A549 (cell line): ENCODE data around the gene TEX22. TPM values are rescaled to one million over a fixed set of nuclear protein-coding genes. Genes with fewer than 3 reads are reported as not detected.

ENCODE experiments used
- ATAC-seq, 2 experiments: fragments of 200-7000 bp in 1 of 2; fragments of >200 bp in 1 of 2; cut with Nextera tagmentation in 1 of 2; cut with Tn5 transposase in 1 of 2; 3 replicates each; pipeline versions ENCODE4 v1.8.0 to v1.9.1; 2018 to 2020; ENCODE audit warnings: mild to moderate bottlenecking in 1 of 2, moderate library complexity in 1 of 2
- CTCF ChIA-PET: fragments of 300-600 bp; sonication (Branson Sonifier 250); formaldehyde crosslinking; extraction: SDS; loops from one replicate; lab custom pipeline; 2021; ENCODE audit warnings: antibody characterized with exemption, inconsistent platforms; lab: Yijun Ruan, JAX
- POLR2A ChIA-PET: fragments of 350-600 bp; formaldehyde crosslinking; extraction: SDS; loops from one replicate; lab custom pipeline; 2021; ENCODE audit warnings: antibody characterized with exemption, inconsistent platforms; lab: Yijun Ruan, JAX
- DNase-seq, 2 experiments: peaks; one replicate each; pipeline versions ENCODE4 v3.0.0 to v3.0.0-alpha.2; 2011 to 2016; ENCODE audit warnings: low read depth in 1 of 2, low spot score in 1 of 2
- FAIRE-seq: peaks from 2 replicates; lab custom pipeline; 2011; peaks lifted over from hg19 to GRCh38; lab: Jason Lieb, UNC
- H3K27ac ChIP-seq, 2 experiments: fragments of >200 bp; sonication (Bioruptor Twin); formaldehyde crosslinking; 3 replicates each; pipeline ENCODE4 v1.5.1; 2016 to 2017
- H3K4me1 ChIP-seq: fragments of >200 bp; sonication (Bioruptor Twin); formaldehyde crosslinking; 3 replicates; pipeline ENCODE4 v1.6.1; 2016
- H3K4me2 ChIP-seq: fragments of >200 bp; sonication (Bioruptor Twin); formaldehyde crosslinking; 3 replicates; pipeline ENCODE4 v1.6.1; 2016
- H3K4me3 ChIP-seq: fragments of >200 bp; sonication (Bioruptor Twin); formaldehyde crosslinking; 3 replicates; pipeline ENCODE4 v1.5.1; 2016
- H3K9me3 ChIP-seq: fragments of >200 bp; sonication (Bioruptor Twin); formaldehyde crosslinking; 3 replicates; pipeline ENCODE4 v1.6.1; 2016
- CHD2 ChIP-seq: fragments of 150-350 bp; IDR thresholded peaks from 2 replicates; pipeline ENCODE4 v1.6.1; 2014; ENCODE audit warnings: low read length; ENCODE audit not compliant: partially characterized antibody
- EHF ChIP-seq: fragments of 250-450 bp; sonication (Bioruptor Pico); IDR thresholded peaks from 2 replicates; pipeline ENCODE4 v1.5.0; 2020; ENCODE audit warnings: mild to moderate bottlenecking
- ESRRA ChIP-seq: fragments of 150-350 bp; IDR thresholded peaks from 2 replicates; pipeline ENCODE4 v1.6.1; 2014; ENCODE audit warnings: mild to moderate bottlenecking, low read length, borderline replicate concordance
- FOSL2 ChIP-seq, 2 experiments: fragments of 450-650 bp in 1 of 2; fragments of >200 bp in 1 of 2; sonication (Bioruptor Twin) in 1 of 2; formaldehyde crosslinking; IDR thresholded peaks; 2 replicates each; pipeline versions ENCODE4 v1.5.0 to v1.6.1; 2016 to 2020; ENCODE audit warnings: mild to moderate bottlenecking in 1 of 2, moderate library complexity in 1 of 2
- GATA3 ChIP-seq: IDR thresholded peaks from 2 replicates; pipeline ENCODE4 v1.6.1; 2012; ENCODE audit warnings: borderline replicate concordance
- HES2 ChIP-seq: fragments of >200 bp; sonication (Bioruptor Twin); formaldehyde crosslinking; IDR thresholded peaks from 2 replicates; pipeline ENCODE4 v1.6.1; 2016
- HOXB13 ChIP-seq: fragments of 250-450 bp; sonication (Bioruptor Pico); IDR thresholded peaks from 2 replicates; pipeline ENCODE4 v1.5.0; 2020; ENCODE audit warnings: low read depth, mild to moderate bottlenecking, moderate library complexity
- HOXB5 ChIP-seq: fragments of 250-450 bp; sonication (Bioruptor Pico); IDR thresholded peaks from 2 replicates; pipeline ENCODE4 v1.5.0; 2020; ENCODE audit warnings: mild to moderate bottlenecking, moderate library complexity
- JUN ChIP-seq, 2 experiments: fragments of >200 bp; sonication (Bioruptor Twin); formaldehyde crosslinking; IDR thresholded peaks; 2 replicates in 1 of 2; 3 replicates in 1 of 2; pipeline ENCODE4 v1.6.1; 2016 to 2017
- MAX ChIP-seq: IDR thresholded peaks from 2 replicates; pipeline ENCODE4 v1.6.1; 2012
- MAZ ChIP-seq: fragments of 150-350 bp; IDR thresholded peaks from 2 replicates; pipeline ENCODE4 v1.6.1; 2014; ENCODE audit warnings: antibody characterized with exemption, low read depth, low read length, borderline replicate concordance
- PHF8 ChIP-seq: fragments of 200-600 bp; sonication (generic); IDR thresholded peaks from 2 replicates; pipeline ENCODE4 v1.6.1; 2016; ENCODE audit warnings: low read depth, mild to moderate bottlenecking, antibody characterized with exemption, moderate library complexity, borderline replicate concordance
- POLR2A ChIP-seq: IDR thresholded peaks from 2 replicates; pipeline ENCODE4 v1.6.1; 2012; ENCODE audit warnings: mild to moderate bottlenecking, low read length
- TFCP2L1 ChIP-seq: fragments of 250-450 bp; sonication (Bioruptor Pico); IDR thresholded peaks from 2 replicates; pipeline ENCODE4 v1.5.0; 2021; ENCODE audit warnings: mild to moderate bottlenecking
- TP53 ChIP-seq: fragments of 250-450 bp; sonication (Bioruptor Pico); IDR thresholded peaks from 2 replicates; pipeline ENCODE4 v1.5.0; 2021; ENCODE audit warnings: mild to moderate bottlenecking, moderate library complexity
- ZSCAN20 ChIP-seq: fragments of 250-450 bp; sonication (Bioruptor Pico); IDR thresholded peaks from 2 replicates; pipeline ENCODE4 v1.8.0; 2022; ENCODE audit warnings: mild to moderate bottlenecking, moderate library complexity
- WGBS: methylation state at CpG from one replicate; pipeline ENCODE4 v1.1.6; 2017; ENCODE audit errors: missing lambda C conversion rate; 5-methylcytosine and 5-hydroxymethylcytosine counted together
- polyA minus RNA-seq: library from RNA; depleted of rRNA, polyadenylated mRNA; stranded (reverse); fragments of >200 nt; gene quantifications from 2 replicates; pipeline ENCODE4 v1.2.3, GENCODE V29; 2011; rRNA and poly(A)+ RNA removed
- polyA plus RNA-seq, 4 experiments: library from polyadenylated mRNA; depleted of rRNA in 3 of 4; stranded (reverse); fragments of >200 nt; fragmentation: RNase III in 1 of 4; extraction: RNeasy Plus Mini Kit Qiagen cat#74134 plus additional on column Dnase treatment in 1 of 4; gene quantifications; 2 replicates in 3 of 4; 3 replicates in 1 of 4; pipeline ENCODE4 v1.2.3, GENCODE V29; 2011 to 2017
- TF ChIP-seq, protein P1 (sequence below): fragments of >200 bp; sonication (Bioruptor Twin); formaldehyde crosslinking; IDR thresholded peaks from 3 replicates; pipeline ENCODE4 v1.6.1; 2016
- TF ChIP-seq, protein P2 (sequence below): fragments of 250-450 bp; sonication (Bioruptor Pico); IDR thresholded peaks from 2 replicates; pipeline ENCODE4 v1.5.0; 2020; ENCODE audit warnings: low read depth, mild to moderate bottlenecking, moderate library complexity
- TF ChIP-seq, protein P3 (sequence below): IDR thresholded peaks from 2 replicates; pipeline ENCODE4 v1.6.1; 2012; ENCODE audit warnings: low read depth, borderline replicate concordance
- TF ChIP-seq, protein P4 (sequence below): IDR thresholded peaks from 2 replicates; pipeline ENCODE4 v1.6.1; 2012

Gene TEX22, protein sequence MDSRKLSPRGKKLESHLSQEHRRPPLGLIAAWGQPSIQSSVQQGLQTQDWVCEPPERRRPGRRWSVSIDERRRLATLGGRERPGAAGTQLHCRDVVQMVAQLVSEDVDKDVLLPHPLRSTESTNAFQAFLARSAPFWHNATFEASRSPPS
- polyA plus RNA-seq (2011; rRNA removed), result 0.06 and 0.19 TPM in 2 replicates
- 0.08 and 0.12 TPM in 2 replicates for polyA plus RNA-seq (2012; cell fraction: cytosol; rRNA removed)
- polyA plus RNA-seq (2012; cell fraction: nucleus; rRNA removed), result 0.65 and 0.84 TPM in 2 replicates
- polyA plus RNA-seq (2017; fragmentation: RNase III; extraction: RNeasy Plus Mini Kit Qiagen cat#74134 plus additional on column Dnase treatment), result 0.23 to 0.51 TPM (median 0.26 TPM) in 3 replicates
- polyA minus RNA-seq, result 0.44 and 0.50 TPM in 2 replicates

DNA sequence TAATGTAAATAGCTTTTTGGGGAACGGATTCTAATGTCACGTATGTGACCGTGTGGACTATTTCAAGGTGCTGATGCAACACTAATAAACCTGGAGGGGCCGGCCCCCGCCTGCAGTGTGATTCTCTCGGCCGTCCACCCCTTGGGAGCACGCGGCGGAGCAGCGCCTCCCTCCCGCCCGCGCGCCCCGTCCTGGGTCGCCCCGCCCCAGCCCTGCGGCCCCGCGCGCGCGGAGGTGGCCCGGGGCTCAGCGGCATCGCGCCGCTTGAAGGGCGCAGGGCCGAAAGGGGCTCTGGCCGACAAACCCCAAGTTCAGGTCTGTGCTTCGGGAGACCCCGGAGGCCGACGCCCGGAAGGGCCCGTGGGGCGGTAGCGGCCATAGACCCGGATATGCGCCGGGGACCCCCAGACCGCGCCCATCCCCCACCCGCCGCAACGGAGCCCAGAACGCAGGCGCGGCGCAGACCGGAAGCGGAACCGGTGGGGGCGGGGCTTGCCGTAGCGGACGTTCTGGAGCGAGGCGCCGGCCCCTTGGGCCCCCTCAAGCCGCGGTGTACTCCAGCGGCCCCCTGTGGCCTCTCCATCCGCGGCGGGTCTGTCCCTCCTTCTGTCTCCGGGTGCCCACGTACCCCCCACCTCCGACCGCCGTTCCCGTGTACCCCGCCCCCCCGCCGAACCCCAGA, at the start of gene TEX22:
TEX22 (plus strand) TSS at position 495 of the 682 bp plus-strand sequence. CDS start 803 bp downstream, outside the sequence.
- H3K9me3 ChIP-seq, result peaks cover 44% of the 10 kb centered on the region
- ChIA-PET POLR2A (interaction anchor here (0.9 kb wide), 1 partner anchor 27 kb away, joined by 3 read pairs; no protein-coding TSS in a partner anchor), CTCF (interaction anchor here (0.8 to 1.4 kb wide), 2 partner anchors 9 to 28 kb away, joined by 4 read pairs; no protein-coding TSS in a partner anchor)
- FAIRE-seq, result no peak
- 17% methylated on average over 17 of the region's 77 CpGs for WGBS
- H3K4me3 ChIP-seq, result peak within 1 kb of the TSS; percentile 100
- H3K27ac ChIP-seq, result peak within 1 kb of the TSS; percentile 95 to 98
- peak; percentile 79 to 90 for ATAC-seq
- peak; percentile 75 to 80 for DNase-seq
- H3K4me1 ChIP-seq, result peaks cover 14% of the 10 kb centered on the region
- H3K4me2 ChIP-seq, result peak within 1 kb of the TSS; percentile 100
- TF ChIP-seq ZSCAN20 (0 out of 2 replicates have a peak, but pooled peaks have one; percentile 32), TP53 (CRISPR knock-in tag) (0 out of 2 replicates have a peak, but pooled peaks have one; percentile 67), PHF8 (peak; percentile 78; the same call in 1 of the 2 replicates), POLR2A (peak; percentile 37), MAX (peak; percentile 92), TFCP2L1 (CRISPR knock-in tag) (0 out of 2 replicates have a peak, but pooled peaks have one; percentile 54), MAZ (no peak), EHF (CRISPR knock-in tag) (peak; percentile 45; the same call in 1 of the 2 replicates), JUN (IDR thresholded peaks at IDR 0.05) (peak; percentile 27 to 94; a peak in 4 of 5 replicates), GATA3 (peak; percentile 48; the same call in 1 of the 2 replicates), HOXB13 (CRISPR knock-in tag) (0 out of 2 replicates have a peak, but pooled peaks have one; percentile 34), CHD2 (peak; percentile 40), HOXB5 (CRISPR knock-in tag) (0 out of 2 replicates have a peak, but pooled peaks have one; percentile 30), ESRRA (no peak), HES2 (no peak), FOSL2 (IDR thresholded peaks at IDR 0.05) (no peak), FOSL2 (CRISPR knock-in tag; IDR thresholded peaks at IDR 0.05) (no peak)
- TF ChIP-seq, protein P1, sequence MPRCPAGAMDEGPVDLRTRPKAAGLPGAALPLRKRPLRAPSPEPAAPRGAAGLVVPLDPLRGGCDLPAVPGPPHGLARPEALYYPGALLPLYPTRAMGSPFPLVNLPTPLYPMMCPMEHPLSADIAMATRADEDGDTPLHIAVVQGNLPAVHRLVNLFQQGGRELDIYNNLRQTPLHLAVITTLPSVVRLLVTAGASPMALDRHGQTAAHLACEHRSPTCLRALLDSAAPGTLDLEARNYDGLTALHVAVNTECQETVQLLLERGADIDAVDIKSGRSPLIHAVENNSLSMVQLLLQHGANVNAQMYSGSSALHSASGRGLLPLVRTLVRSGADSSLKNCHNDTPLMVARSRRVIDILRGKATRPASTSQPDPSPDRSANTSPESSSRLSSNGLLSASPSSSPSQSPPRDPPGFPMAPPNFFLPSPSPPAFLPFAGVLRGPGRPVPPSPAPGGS, result peak; percentile 83; the same call in 2 of the 3 replicates
- TF ChIP-seq, protein P2, sequence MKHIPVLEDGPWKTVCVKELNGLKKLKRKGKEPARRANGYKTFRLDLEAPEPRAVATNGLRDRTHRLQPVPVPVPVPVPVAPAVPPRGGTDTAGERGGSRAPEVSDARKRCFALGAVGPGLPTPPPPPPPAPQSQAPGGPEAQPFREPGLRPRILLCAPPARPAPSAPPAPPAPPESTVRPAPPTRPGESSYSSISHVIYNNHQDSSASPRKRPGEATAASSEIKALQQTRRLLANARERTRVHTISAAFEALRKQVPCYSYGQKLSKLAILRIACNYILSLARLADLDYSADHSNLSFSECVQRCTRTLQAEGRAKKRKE (CRISPR knock-in tag), result peak; percentile 36; the same call in 1 of the 2 replicates
- TF ChIP-seq, protein P3, sequence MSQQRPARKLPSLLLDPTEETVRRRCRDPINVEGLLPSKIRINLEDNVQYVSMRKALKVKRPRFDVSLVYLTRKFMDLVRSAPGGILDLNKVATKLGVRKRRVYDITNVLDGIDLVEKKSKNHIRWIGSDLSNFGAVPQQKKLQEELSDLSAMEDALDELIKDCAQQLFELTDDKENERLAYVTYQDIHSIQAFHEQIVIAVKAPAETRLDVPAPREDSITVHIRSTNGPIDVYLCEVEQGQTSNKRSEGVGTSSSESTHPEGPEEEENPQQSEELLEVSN, result peak; percentile 90
- TF ChIP-seq, protein P4, sequence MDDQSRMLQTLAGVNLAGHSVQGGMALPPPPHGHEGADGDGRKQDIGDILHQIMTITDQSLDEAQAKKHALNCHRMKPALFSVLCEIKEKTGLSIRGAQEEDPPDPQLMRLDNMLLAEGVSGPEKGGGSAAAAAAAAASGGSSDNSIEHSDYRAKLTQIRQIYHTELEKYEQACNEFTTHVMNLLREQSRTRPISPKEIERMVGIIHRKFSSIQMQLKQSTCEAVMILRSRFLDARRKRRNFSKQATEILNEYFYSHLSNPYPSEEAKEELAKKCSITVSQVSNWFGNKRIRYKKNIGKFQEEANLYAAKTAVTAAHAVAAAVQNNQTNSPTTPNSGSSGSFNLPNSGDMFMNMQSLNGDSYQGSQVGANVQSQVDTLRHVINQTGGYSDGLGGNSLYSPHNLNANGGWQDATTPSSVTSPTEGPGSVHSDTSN, result no peak
